Endodermal cell (in vitro differentiated cells): Measurements from ENCODE around the gene MPRIP. TPM values are rescaled to one million over a fixed set of nuclear protein-coding genes. Genes with fewer than 3 reads are reported as not detected.

Experiments used
- DNase-seq: peaks from one replicate; pipeline ENCODE4 v3.0.0-alpha.2; 2017
- H3K27ac ChIP-seq: 2 replicates; pipeline ENCODE4 v1.5.1; 2013; ENCODE audit warnings: mild to moderate bottlenecking, low read depth, low read length, moderate library complexity
- H3K27me3 ChIP-seq: 2 replicates; pipeline ENCODE4 v1.6.1; 2013; ENCODE audit warnings: mild to moderate bottlenecking, low read length, moderate library complexity; ENCODE audit not compliant: insufficient read depth, control insufficient read depth, poor library complexity, severe bottlenecking
- H3K36me3 ChIP-seq: 2 replicates; pipeline ENCODE4 v1.7.0; 2013; ENCODE audit warnings: mild to moderate bottlenecking, low read length, moderate library complexity; ENCODE audit not compliant: control insufficient read depth, insufficient read depth
- H3K4me1 ChIP-seq: one replicate; pipeline ENCODE4 v1.7.0; 2013; ENCODE audit warnings: low read length; ENCODE audit not compliant: control insufficient read depth, insufficient read depth
- H3K4me3 ChIP-seq: 2 replicates; pipeline ENCODE4 v1.5.1; 2013; ENCODE audit warnings: mild to moderate bottlenecking, low read length, moderate library complexity
- H3K9ac ChIP-seq: 2 replicates; pipeline ENCODE4 v1.6.1; 2013; ENCODE audit warnings: mild to moderate bottlenecking, low read length, moderate library complexity; ENCODE audit not compliant: poor library complexity, severe bottlenecking; ENCODE audit errors: extremely low read depth
- H3K9me3 ChIP-seq: 2 replicates; pipeline ENCODE4 v1.6.1; 2013; ENCODE audit warnings: mild to moderate bottlenecking, low read length, moderate library complexity; ENCODE audit not compliant: control insufficient read depth
- H3K27ac Mint-ChIP-seq: 2 replicates; pipeline ENCODE4 v1.8.0; 2020; ENCODE audit warnings: mixed read lengths
- H3K27me3 Mint-ChIP-seq: 2 replicates; pipeline ENCODE4 v1.8.0; 2021; ENCODE audit warnings: mild to moderate bottlenecking, mixed read lengths; ENCODE audit not compliant: insufficient read depth
- H3K36me3 Mint-ChIP-seq: 2 replicates; pipeline ENCODE4 v1.8.0; 2020; ENCODE audit warnings: low read depth, mixed read lengths
- H3K4me1 Mint-ChIP-seq: 2 replicates; pipeline ENCODE4 v1.8.0; 2020; ENCODE audit warnings: mixed read lengths
- H3K4me3 Mint-ChIP-seq: 2 replicates; pipeline ENCODE4 v1.8.0; 2020; ENCODE audit warnings: mild to moderate bottlenecking, moderate library complexity, mixed read lengths
- H3K9me3 Mint-ChIP-seq: 2 replicates; pipeline ENCODE4 v1.8.0; 2020; ENCODE audit warnings: mild to moderate bottlenecking, mixed read lengths
- WGBS, 2 experiments: methylation state at CpG; one replicate each; pipeline versions ENCODE4 v1.1.5 to v1.1.7; 2013; ENCODE audit warnings: missing lambda C conversion rate in 2 of 2, mixed read lengths in 1 of 2; ENCODE audit not compliant: insufficient coverage in 1 of 2, insufficient read length in 1 of 2; 5-methylcytosine and 5-hydroxymethylcytosine counted together
- total RNA-seq, 2 donors: library from RNA; stranded (reverse); fragmentation: NEBNext Ultra II Directional in 1 of 2; extraction: Animal tissue kit (Norgen Biotek cat#: 25700) in 1 of 2; gene quantifications; 2 replicates in 1 of 2; 3 replicates in 1 of 2; pipeline ENCODE4 v1.2.1, GENCODE V29; 2021
- TF ChIP-seq, protein P1 (sequence below): fragments of 200-600 bp; sonication (generic); conservative IDR thresholded peaks from 2 replicates; pipeline ENCODE4 v1.5.0; 2021; ENCODE audit warnings: antibody characterized with exemption, mild to moderate bottlenecking

The MPRIP gene
- total RNA-seq, 2 donors from 2014 or later: 154 to 155 TPM

DNA sequence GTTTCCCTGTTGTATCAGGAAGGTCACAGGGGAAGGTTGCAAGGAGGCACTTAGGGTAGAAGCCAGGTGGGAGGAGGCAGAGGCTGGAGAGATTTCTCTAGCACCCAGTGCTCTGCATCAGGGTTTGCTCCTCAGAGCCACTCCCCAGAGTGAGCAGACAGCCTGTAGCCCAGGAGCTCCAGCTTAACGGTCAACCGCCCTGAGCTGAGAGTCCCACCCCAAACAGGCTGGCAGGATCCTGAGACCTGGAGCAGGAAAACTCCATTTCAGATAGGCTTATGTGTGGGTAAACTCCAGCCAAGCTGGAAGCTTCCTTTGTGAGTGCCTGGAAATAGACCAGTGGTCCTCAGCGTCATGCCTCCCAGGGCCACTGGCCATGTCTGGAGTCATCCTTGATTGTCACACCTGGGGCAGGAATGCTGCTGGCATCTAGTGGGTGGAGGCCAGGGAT, 37.9 kb downstream of the MPRIP start:
- TF ChIP-seq, protein P1, sequence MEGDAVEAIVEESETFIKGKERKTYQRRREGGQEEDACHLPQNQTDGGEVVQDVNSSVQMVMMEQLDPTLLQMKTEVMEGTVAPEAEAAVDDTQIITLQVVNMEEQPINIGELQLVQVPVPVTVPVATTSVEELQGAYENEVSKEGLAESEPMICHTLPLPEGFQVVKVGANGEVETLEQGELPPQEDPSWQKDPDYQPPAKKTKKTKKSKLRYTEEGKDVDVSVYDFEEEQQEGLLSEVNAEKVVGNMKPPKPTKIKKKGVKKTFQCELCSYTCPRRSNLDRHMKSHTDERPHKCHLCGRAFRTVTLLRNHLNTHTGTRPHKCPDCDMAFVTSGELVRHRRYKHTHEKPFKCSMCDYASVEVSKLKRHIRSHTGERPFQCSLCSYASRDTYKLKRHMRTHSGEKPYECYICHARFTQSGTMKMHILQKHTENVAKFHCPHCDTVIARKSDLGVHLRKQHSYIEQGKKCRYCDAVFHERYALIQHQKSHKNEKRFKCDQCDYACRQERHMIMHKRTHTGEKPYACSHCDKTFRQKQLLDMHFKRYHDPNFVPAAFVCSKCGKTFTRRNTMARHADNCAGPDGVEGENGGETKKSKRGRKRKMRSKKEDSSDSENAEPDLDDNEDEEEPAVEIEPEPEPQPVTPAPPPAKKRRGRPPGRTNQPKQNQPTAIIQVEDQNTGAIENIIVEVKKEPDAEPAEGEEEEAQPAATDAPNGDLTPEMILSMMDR: no peak
- H3K9me3 ChIP-seq: no peaks in the 10 kb centered on the region
- DNase-seq: no peak
- H3K4me3 ChIP-seq: peak overlapping the region; percentile 61
- Mint-ChIP-seq H3K4me3 (no peak overlapping the region), H3K9me3 (no peaks in the 10 kb centered on the region), H3K4me1 (peaks cover 33% of the 10 kb centered on the region), H3K27me3 (no peaks in the 10 kb centered on the region), H3K27ac (no peak overlapping the region), H3K36me3 (peaks cover 21% of the 10 kb centered on the region)
- no peak overlapping the region for H3K9ac ChIP-seq
- WGBS, 2 experiments: 90 to 100% methylated on average over 3 of the region's 3 CpGs
- H3K27me3 ChIP-seq: no peaks in the 10 kb centered on the region
- peaks cover 20% of the 10 kb centered on the region for H3K4me1 ChIP-seq
- no peak overlapping the region for H3K27ac ChIP-seq
- H3K36me3 ChIP-seq: peaks cover 23% of the 10 kb centered on the region

DNA sequence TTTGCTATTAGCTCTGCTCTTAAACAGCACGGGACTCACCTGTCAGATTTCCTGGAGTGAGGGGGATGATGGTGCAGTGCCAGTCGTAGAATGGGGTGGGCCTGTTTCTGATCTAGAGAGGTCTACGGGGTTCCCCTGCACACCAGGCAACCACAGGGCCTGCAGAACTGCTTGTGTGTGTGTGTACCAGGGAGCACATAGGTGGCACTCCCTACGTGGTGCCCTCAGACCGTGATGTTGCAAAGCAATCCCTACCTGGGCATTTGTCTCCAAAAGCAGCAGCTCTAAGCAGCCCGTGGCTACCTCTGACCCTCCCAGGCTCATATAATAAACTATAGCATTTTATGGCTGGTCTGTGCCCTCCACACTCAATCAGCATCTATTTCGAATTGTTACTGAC, 38.5 kb downstream of the MPRIP start:
- Mint-ChIP-seq H3K9me3 (no peaks in the 10 kb centered on the region), H3K4me1 (peaks cover 33% of the 10 kb centered on the region), H3K27me3 (no peaks in the 10 kb centered on the region), H3K4me3 (no peak overlapping the region), H3K36me3 (peaks cover 24% of the 10 kb centered on the region), H3K27ac (no peak overlapping the region)
- H3K4me1 ChIP-seq: peaks cover 20% of the 10 kb centered on the region
- no peak overlapping the region for H3K4me3 ChIP-seq
- no peak for DNase-seq
- WGBS, 2 experiments: 92 to 97% methylated on average over 5 to 7 of the region's 7 CpGs
- H3K9ac ChIP-seq: no peak overlapping the region
- peaks cover 23% of the 10 kb centered on the region for H3K36me3 ChIP-seq
- no peaks in the 10 kb centered on the region for H3K9me3 ChIP-seq
- TF ChIP-seq, protein P1: no peak
- no peaks in the 10 kb centered on the region for H3K27me3 ChIP-seq
- no peak overlapping the region for H3K27ac ChIP-seq

DNA sequence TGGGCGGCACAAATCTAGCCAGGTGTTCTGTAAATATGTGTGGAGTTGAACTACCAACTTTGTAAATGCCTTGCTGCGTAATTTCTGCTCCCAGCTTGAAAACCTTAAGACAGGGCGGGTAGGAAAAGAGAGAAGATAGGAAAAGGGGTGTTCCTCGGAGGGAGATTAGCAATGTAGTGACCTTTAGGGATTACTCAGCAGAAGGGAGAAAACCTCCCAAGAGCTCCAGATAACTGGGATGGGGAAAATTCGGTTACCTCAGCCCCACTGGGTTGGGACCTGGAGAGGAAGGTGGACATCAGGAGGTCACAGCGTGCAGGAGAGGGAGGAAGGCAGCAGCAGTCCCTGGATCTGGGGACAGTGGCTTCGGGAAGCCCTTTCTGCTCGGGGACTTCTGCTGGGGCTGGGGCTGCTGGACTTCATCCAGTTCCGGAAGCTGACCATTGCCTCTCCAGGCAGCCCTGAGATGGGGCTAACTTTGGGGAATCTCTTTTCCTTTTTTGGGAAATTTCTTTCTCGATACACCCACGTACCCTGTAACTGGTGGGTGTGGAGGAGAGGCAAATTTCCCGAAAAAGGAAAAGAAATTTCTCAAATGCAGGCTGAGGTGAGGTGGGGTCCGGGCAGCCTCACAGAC, 39.2 kb downstream of the MPRIP start:
- H3K4me1 Mint-ChIP-seq: peaks cover 33% of the 10 kb centered on the region
- TF ChIP-seq, protein P1: no peak
- H3K4me3 ChIP-seq: no peak overlapping the region
- H3K27ac ChIP-seq: no peak overlapping the region
- H3K9ac ChIP-seq: no peak overlapping the region
- peaks cover 23% of the 10 kb centered on the region for H3K36me3 ChIP-seq
- no peaks in the 10 kb centered on the region for H3K27me3 Mint-ChIP-seq
- WGBS, 2 experiments: 92 to 95% methylated on average over 10 to 13 of the region's 13 CpGs
- H3K27me3 ChIP-seq: no peaks in the 10 kb centered on the region
- no peak for DNase-seq
- H3K4me1 ChIP-seq: peaks cover 20% of the 10 kb centered on the region
- H3K27ac Mint-ChIP-seq: peak overlapping the region; percentile 4
- H3K4me3 Mint-ChIP-seq: no peak overlapping the region
- H3K9me3 Mint-ChIP-seq: no peaks in the 10 kb centered on the region
- H3K36me3 Mint-ChIP-seq: peaks cover 24% of the 10 kb centered on the region
- H3K9me3 ChIP-seq: no peaks in the 10 kb centered on the region
